ENCODE measurements around the gene DISC1. TPM values are rescaled to one million over a fixed set of nuclear protein-coding genes. Genes with fewer than 3 reads are reported as not detected.
A peak's percentile ranks its signal among the peaks of the same experiment; 100 is the strongest.

DISC1 gene
- total and polyA plus RNA-seq, 7 experiments from 2014 or later: 7.8 to 33.8 (median 17.1) TPM

DNA sequence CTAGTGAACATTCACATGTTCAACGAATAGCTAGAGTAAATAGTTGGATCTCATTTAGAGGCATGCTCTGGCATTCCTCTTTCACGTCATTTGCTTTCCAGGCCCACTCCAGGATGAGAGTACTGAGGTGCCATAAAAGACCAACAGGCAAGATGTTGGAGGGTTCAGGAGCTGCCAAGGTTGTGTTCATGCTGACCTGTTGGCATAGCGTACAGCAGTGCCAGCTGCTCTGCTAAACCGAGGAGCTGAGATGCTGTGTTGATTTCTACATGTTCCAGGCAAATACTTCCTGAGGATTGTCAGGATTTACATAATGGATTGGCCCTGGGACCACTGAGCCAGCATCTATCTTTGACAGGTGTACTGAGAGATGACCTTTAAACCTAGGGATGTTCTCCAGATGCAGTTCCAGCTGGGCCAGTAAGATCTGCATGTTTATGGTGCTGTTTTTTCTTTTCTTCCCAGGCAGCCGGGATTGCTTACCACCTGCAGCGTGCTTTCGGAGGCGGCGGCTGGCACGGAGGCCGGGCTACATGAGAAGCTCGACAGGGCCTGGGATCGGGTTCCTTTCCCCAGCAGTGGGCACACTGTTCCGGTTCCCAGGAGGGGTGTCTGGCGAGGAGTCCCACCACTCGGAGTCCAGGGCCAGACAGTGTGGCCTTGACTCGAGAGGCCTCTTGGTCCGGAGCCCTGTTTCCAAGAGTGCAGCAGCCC, 66.9 kb downstream of the DISC1 start:
- no peak overlapping the region for H3K4me3 ChIP-seq (ENCODE audit: low read length)
- H3K27me3 Mint-ChIP-seq: no peaks in the 10 kb centered on the region
- no peaks in the 10 kb centered on the region for H3K9me3 ChIP-seq (ENCODE audit: control insufficient read depth in 2 of 3, low read length in 3 of 3)
- H3K4me1 Mint-ChIP-seq: peaks cover 4 to 46% (median 31%) of the 10 kb centered on the region in 7 donors
- POLR2A ChIA-PET: no interaction called here
- intact Hi-C loops (cut with micrococcal nuclease): no loop called here
- H3K27me3 ChIP-seq (ENCODE audit: control insufficient read depth in 2 of 2, insufficient read depth in 2 of 2, low read length in 2 of 2): no peaks in the 10 kb centered on the region
- H3K27ac ChIP-seq (ENCODE audit: low read depth, low read length): no peak overlapping the region
- no peak for DNase-seq
- CTCF ChIA-PET: interaction anchor here (0.6 kb wide), 1 partner anchor 789 kb away, joined by 3 read pairs; no protein-coding TSS in a partner anchor
- peaks cover 0 to 31% (median 0%) of the 10 kb centered on the region in 3 experiments for H3K36me3 ChIP-seq (ENCODE audit: control insufficient read depth in 2 of 3, insufficient read depth in 3 of 3, low read length in 3 of 3)
- no peaks in the 10 kb centered on the region for H3K9me3 Mint-ChIP-seq
- no peak overlapping the region for H3K4me3 Mint-ChIP-seq
- H3K4me1 ChIP-seq (ENCODE audit: control insufficient read depth in 2 of 2, insufficient read depth in 2 of 2, low read length in 2 of 2): no peaks in the 10 kb centered on the region
- H3K27ac Mint-ChIP-seq: no peak overlapping the region
- peaks cover 2 to 37% (median 27%) of the 10 kb centered on the region in 5 donors for H3K36me3 Mint-ChIP-seq
- ATAC-seq: no peak

- no peaks in the 10 kb centered on the region for H3K4me1 ChIP-seq (ENCODE audit: control insufficient read depth in 2 of 2, insufficient read depth in 2 of 2, low read length in 2 of 2)
- H3K36me3 Mint-ChIP-seq: peaks cover 2 to 39% (median 27%) of the 10 kb centered on the region in 5 donors
- intact Hi-C loops (cut with micrococcal nuclease): no loop called here
- H3K4me3 Mint-ChIP-seq: no peak overlapping the region
- peaks cover 4 to 41% (median 31%) of the 10 kb centered on the region in 7 donors for H3K4me1 Mint-ChIP-seq
- no peaks in the 10 kb centered on the region for H3K9me3 Mint-ChIP-seq
- ATAC-seq (no peak), DNase-seq (no peak)
- H3K36me3 ChIP-seq (ENCODE audit: control insufficient read depth in 2 of 3, insufficient read depth in 3 of 3, low read length in 3 of 3): peaks cover 0 to 34% (median 0%) of the 10 kb centered on the region in 3 experiments
- POLR2A ChIA-PET: no interaction called here
- H3K27me3 ChIP-seq (ENCODE audit: control insufficient read depth in 2 of 2, insufficient read depth in 2 of 2, low read length in 2 of 2): no peaks in the 10 kb centered on the region
- H3K27me3 Mint-ChIP-seq: no peaks in the 10 kb centered on the region
- CTCF ChIA-PET: no interaction called here
- H3K27ac ChIP-seq (ENCODE audit: low read depth, low read length): no peak overlapping the region
- H3K4me3 ChIP-seq (ENCODE audit: low read length): no peak overlapping the region
- H3K9me3 ChIP-seq (ENCODE audit: control insufficient read depth in 2 of 3, low read length in 3 of 3): no peaks in the 10 kb centered on the region
- H3K27ac Mint-ChIP-seq: no peak overlapping the region
Observed at GRCh38 chr1:231694075-231694431, 67.5 kb downstream of the DISC1 start.

DNA sequence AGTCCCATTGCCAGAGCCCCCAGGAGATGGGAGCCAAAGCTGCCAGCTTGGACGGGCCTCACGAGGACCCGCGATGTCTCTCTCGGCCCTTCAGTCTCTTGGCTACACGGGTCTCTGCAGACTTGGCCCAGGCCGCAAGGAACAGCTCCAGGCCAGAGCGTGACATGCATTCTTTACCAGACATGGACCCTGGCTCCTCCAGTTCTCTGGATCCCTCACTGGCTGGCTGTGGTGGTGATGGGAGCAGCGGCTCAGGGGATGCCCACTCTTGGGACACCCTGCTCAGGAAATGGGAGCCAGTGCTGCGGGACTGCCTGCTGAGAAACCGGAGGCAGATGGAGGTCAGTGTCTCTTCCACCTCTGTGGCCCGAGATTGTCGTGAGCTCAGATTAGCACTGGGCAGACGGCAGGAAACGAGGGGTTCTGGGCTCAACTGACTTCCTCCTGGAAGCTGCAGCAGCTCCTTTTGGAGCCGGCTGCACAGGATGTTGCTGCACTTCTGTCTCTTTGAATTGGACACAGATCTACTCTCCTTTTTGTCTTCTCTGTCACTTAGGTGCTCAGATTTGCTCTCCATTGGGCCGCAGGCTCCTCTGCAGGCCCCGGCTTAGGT, 68.0 kb downstream of the DISC1 start:
- Histone ChIP-seq H3K27ac (ENCODE audit: low read depth, low read length) (no peak overlapping the region), H3K4me1 (ENCODE audit: control insufficient read depth in 2 of 2, insufficient read depth in 2 of 2, low read length in 2 of 2) (no peaks in the 10 kb centered on the region), H3K4me3 (ENCODE audit: low read length) (no peak overlapping the region), H3K27me3 (ENCODE audit: control insufficient read depth in 2 of 2, insufficient read depth in 2 of 2, low read length in 2 of 2) (no peaks in the 10 kb centered on the region), H3K9me3 (ENCODE audit: control insufficient read depth in 2 of 3, low read length in 3 of 3) (no peaks in the 10 kb centered on the region), H3K36me3 (ENCODE audit: control insufficient read depth in 2 of 3, insufficient read depth in 3 of 3, low read length in 3 of 3) (peaks cover 0 to 36% (median 0%) of the 10 kb centered on the region in 3 experiments)
- intact Hi-C loops (cut with micrococcal nuclease): no loop called here
- H3K9me3 Mint-ChIP-seq: no peaks in the 10 kb centered on the region
- peak overlapping the region in 1 of 9 donors; percentile 80 for H3K27ac Mint-ChIP-seq
- H3K36me3 Mint-ChIP-seq: peaks cover 6 to 44% (median 30%) of the 10 kb centered on the region in 5 donors
- no peaks in the 10 kb centered on the region for H3K27me3 Mint-ChIP-seq
- no peak overlapping the region for H3K4me3 Mint-ChIP-seq
- ChIA-PET POLR2A (no interaction called here), CTCF (no interaction called here)
- H3K4me1 Mint-ChIP-seq: peaks cover 8 to 42% (median 32%) of the 10 kb centered on the region in 7 donors
- DNase-seq: no peak
- no peak for ATAC-seq

- Mint-ChIP-seq H3K36me3 (peaks cover 14 to 55% (median 41%) of the 10 kb centered on the region in 5 donors), H3K4me3 (no peak overlapping the region), H3K9me3 (peaks cover 0 to 2% (median 0%) of the 10 kb centered on the region in 11 donors), H3K27ac (peak overlapping the region in 1 of 9 donors; percentile 57), H3K4me1 (peaks cover 13 to 37% (median 28%) of the 10 kb centered on the region in 7 donors), H3K27me3 (no peaks in the 10 kb centered on the region)
- ATAC-seq: no peak
- H3K4me1 ChIP-seq (ENCODE audit: control insufficient read depth in 2 of 2, insufficient read depth in 2 of 2, low read length in 2 of 2): no peaks in the 10 kb centered on the region
- no peaks in the 10 kb centered on the region for H3K27me3 ChIP-seq (ENCODE audit: control insufficient read depth in 2 of 2, insufficient read depth in 2 of 2, low read length in 2 of 2)
- CTCF ChIA-PET: no interaction called here
- no peak overlapping the region for H3K27ac ChIP-seq (ENCODE audit: low read depth, low read length)
- no peaks in the 10 kb centered on the region for H3K9me3 ChIP-seq (ENCODE audit: control insufficient read depth in 2 of 3, low read length in 3 of 3)
- DNase-seq: no peak
- intact Hi-C loops (cut with micrococcal nuclease): no loop called here
- POLR2A ChIA-PET: no interaction called here
- H3K4me3 ChIP-seq (ENCODE audit: low read length): no peak overlapping the region
- peaks cover 0 to 36% (median 0%) of the 10 kb centered on the region in 3 experiments for H3K36me3 ChIP-seq (ENCODE audit: control insufficient read depth in 2 of 3, insufficient read depth in 3 of 3, low read length in 3 of 3)
Observed at GRCh38 chr1:231695439-231696255, 69.1 kb downstream of the DISC1 start.

GRCh38 chr1:231699784-231700183, 73.2 kb downstream of the DISC1 start:
- CTCF ChIA-PET: no interaction called here

DNA sequence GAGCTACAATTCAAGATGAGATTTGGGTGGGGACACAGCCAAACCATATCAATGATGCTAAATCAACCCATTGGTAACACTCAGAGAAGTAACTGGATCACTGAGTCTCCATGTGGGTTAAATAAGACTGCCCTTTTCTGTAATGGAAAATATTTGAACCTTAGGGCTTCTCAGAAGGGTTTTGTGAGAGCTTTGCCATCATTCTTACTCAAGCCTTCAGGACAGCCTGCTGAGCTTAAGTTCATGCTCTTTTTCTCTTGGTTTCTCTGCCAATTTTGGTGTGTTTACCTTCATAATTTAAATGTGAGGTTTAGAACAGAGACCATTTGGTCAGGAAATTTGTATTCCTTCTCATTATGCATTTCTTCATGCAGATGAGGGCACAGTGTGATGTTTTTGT, 74.7 kb downstream of the DISC1 start:
- H3K27ac Mint-ChIP-seq: no peak overlapping the region
- DNase-seq (no peak), ATAC-seq (no peak)
- peaks cover 25 to 71% (median 50%) of the 10 kb centered on the region in 5 donors for H3K36me3 Mint-ChIP-seq
- Histone ChIP-seq H3K4me1 (ENCODE audit: control insufficient read depth in 2 of 2, insufficient read depth in 2 of 2, low read length in 2 of 2) (no peaks in the 10 kb centered on the region), H3K27ac (ENCODE audit: low read depth, low read length) (no peak overlapping the region), H3K9me3 (ENCODE audit: control insufficient read depth in 2 of 3, low read length in 3 of 3) (no peaks in the 10 kb centered on the region), H3K27me3 (ENCODE audit: control insufficient read depth in 2 of 2, insufficient read depth in 2 of 2, low read length in 2 of 2) (no peaks in the 10 kb centered on the region), H3K36me3 (ENCODE audit: control insufficient read depth in 2 of 3, insufficient read depth in 3 of 3, low read length in 3 of 3) (peaks cover 0 to 22% (median 0%) of the 10 kb centered on the region in 3 experiments), H3K4me3 (ENCODE audit: low read length) (no peak overlapping the region)
- H3K4me3 Mint-ChIP-seq: no peak overlapping the region
- H3K4me1 Mint-ChIP-seq: peaks cover 11 to 41% (median 16%) of the 10 kb centered on the region in 7 donors
- ChIA-PET POLR2A (no interaction called here), CTCF (no interaction called here)
- intact Hi-C loops (cut with micrococcal nuclease): no loop called here
- no peaks in the 10 kb centered on the region for H3K27me3 Mint-ChIP-seq
- peaks cover 0 to 4% (median 0%) of the 10 kb centered on the region in 11 donors for H3K9me3 Mint-ChIP-seq

More at GRCh38 chr1:231699784-231700183, 73.2 kb downstream of the DISC1 start:
- Histone ChIP-seq H3K27ac (ENCODE audit: low read depth, low read length) (no peak overlapping the region), H3K4me1 (ENCODE audit: control insufficient read depth in 2 of 2, insufficient read depth in 2 of 2, low read length in 2 of 2) (no peaks in the 10 kb centered on the region), H3K9me3 (ENCODE audit: control insufficient read depth in 2 of 3, low read length in 3 of 3) (no peaks in the 10 kb centered on the region), H3K36me3 (ENCODE audit: control insufficient read depth in 2 of 3, insufficient read depth in 3 of 3, low read length in 3 of 3) (peaks cover 0 to 31% (median 0%) of the 10 kb centered on the region in 3 experiments), H3K27me3 (ENCODE audit: control insufficient read depth in 2 of 2, insufficient read depth in 2 of 2, low read length in 2 of 2) (no peaks in the 10 kb centered on the region), H3K4me3 (ENCODE audit: low read length) (no peak overlapping the region)
- DNase-seq (no peak), ATAC-seq (no peak)
- no peaks in the 10 kb centered on the region for H3K27me3 Mint-ChIP-seq
- peak overlapping the region in 3 of 9 donors; percentile 3 to 72 (median 6) for H3K27ac Mint-ChIP-seq
- H3K4me3 Mint-ChIP-seq: peak overlapping the region in 1 of 10 donors; percentile 5
- POLR2A ChIA-PET: no interaction called here
- peaks cover 25 to 81% (median 57%) of the 10 kb centered on the region in 5 donors for H3K36me3 Mint-ChIP-seq
- intact Hi-C loops (cut with micrococcal nuclease): no loop called here
- peaks cover 0 to 4% (median 0%) of the 10 kb centered on the region in 11 donors for H3K9me3 Mint-ChIP-seq
- peaks cover 13 to 48% (median 19%) of the 10 kb centered on the region in 7 donors for H3K4me1 Mint-ChIP-seq
